Epithelial cell of proximal tubule (primary cell): ENCODE results near the gene PPIF. TPM values are rescaled to one million over a fixed set of nuclear protein-coding genes. Genes with fewer than 3 reads are reported as not detected.

Source experiments
- DNase-seq: peaks from one replicate; pipeline ENCODE4 v3.0.0-alpha.2; 2011; ENCODE audit warnings: low read depth
- H3K4me3 ChIP-seq: 2 replicates; pipeline ENCODE4 v1.5.1; 2011; ENCODE audit warnings: low read depth, mild to moderate bottlenecking, low read length
- CTCF ChIP-seq: conservative IDR thresholded peaks from 2 replicates; pipeline ENCODE4 v1.5.1; 2012; ENCODE audit warnings: low read depth, mild to moderate bottlenecking, low read length
- total RNA-seq: library from RNA; depleted of rRNA; stranded (reverse); fragments of >200 nt; gene quantifications from 2 replicates; pipeline ENCODE4 v1.2.3, GENCODE V29; 2015

Gene PPIF
- total RNA-seq, 1 donor from 2014 or later = 62.0 TPM

GRCh38 chr10:79313911-79314439 is 33.3 kb upstream of the PPIF start:
- TF ChIP-seq CTCF = no peak
- H3K4me3 ChIP-seq = no peak overlapping the region

GRCh38 chr10:79314761-79315601 is 32.3 kb upstream of the PPIF start:
- no peak for TF ChIP-seq CTCF

More at GRCh38 chr10:79313911-79314439, 33.3 kb upstream of the PPIF start:
- DNase-seq = no peak

GRCh38 chr10:79315602-79315920 is 31.7 kb upstream of the PPIF start:
- DNase-seq = no peak
- no peak for TF ChIP-seq CTCF
- no peak overlapping the region for H3K4me3 ChIP-seq

More at GRCh38 chr10:79314761-79315601, 32.3 kb upstream of the PPIF start:
- no peak overlapping the region for H3K4me3 ChIP-seq
- DNase-seq = no peak

- DNase-seq = no peak
- TF ChIP-seq CTCF = no peak
- no peak overlapping the region for H3K4me3 ChIP-seq
Measured at GRCh38 chr10:79316671-79317431, 30.4 kb upstream of the PPIF start.

DNA sequence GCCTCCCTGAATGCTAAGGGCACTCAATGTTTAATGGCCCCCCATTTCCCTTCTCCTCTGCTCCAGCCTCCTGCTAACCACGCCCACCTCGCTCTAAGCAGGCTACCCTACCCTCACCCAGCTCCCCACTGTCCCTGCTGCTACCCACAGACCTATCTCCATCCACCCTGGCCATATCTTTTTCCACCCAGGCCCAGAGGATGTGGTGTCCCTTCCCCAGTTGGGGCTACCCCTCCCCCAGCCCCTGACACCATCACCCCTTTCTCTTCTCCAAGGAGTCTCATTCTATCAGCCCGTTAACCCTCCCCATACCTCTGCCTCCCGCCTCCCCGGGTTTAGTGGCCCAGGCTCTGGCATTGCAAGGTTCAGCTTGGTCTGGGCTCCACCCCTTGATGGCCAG is 28.9 kb upstream of the PPIF start:
- no peak for TF ChIP-seq CTCF
- H3K4me3 ChIP-seq = no peak overlapping the region
- DNase-seq = no peak

GRCh38 chr10:79319115-79319771 is 28.0 kb upstream of the PPIF start:
- no peak for TF ChIP-seq CTCF
- no peak overlapping the region for H3K4me3 ChIP-seq
- no peak for DNase-seq
